ENCODE results near the gene TUBGCP6.

Gene TUBGCP6, protein sequence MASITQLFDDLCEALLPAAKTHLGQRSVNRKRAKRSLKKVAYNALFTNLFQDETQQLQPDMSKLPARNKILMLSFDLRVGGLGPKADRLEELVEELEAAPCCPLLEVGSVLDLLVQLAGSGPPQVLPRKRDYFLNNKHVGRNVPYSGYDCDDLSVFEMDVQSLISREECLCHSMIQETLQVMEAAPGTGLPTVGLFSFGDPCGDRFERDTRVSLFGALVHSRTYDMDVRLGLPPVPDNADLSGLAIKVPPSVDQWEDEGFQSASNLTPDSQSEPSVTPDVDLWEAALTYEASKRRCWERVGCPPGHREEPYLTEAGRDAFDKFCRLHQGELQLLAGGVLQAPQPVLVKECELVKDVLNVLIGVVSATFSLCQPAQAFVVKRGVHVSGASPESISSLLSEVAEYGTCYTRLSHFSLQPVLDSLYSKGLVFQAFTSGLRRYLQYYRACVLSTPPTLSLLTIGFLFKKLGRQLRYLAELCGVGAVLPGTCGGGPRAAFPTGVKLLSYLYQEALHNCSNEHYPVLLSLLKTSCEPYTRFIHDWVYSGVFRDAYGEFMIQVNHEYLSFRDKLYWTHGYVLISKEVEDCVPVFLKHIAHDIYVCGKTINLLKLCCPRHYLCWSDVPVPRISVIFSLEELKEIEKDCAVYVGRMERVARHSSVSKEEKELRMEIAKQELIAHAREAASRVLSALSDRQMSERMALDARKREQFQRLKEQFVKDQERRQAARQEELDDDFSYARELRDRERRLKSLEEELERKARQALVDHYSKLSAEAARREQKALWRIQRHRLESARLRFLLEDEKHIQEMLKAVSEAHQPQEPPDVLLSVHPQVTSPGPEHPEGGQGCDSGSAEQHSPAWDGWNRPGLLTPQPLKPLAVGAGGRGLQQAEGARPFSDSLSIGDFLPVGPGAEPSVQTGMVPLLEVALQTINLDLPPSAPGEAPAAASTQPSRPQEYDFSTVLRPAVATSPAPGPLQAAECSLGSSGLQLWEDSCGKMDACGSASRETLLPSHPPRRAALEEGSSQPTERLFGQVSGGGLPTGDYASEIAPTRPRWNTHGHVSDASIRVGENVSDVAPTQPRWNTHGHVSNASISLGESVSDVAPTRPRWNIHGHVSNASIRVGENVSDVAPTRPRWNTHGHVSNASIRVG (N-terminal part only)

DNA sequence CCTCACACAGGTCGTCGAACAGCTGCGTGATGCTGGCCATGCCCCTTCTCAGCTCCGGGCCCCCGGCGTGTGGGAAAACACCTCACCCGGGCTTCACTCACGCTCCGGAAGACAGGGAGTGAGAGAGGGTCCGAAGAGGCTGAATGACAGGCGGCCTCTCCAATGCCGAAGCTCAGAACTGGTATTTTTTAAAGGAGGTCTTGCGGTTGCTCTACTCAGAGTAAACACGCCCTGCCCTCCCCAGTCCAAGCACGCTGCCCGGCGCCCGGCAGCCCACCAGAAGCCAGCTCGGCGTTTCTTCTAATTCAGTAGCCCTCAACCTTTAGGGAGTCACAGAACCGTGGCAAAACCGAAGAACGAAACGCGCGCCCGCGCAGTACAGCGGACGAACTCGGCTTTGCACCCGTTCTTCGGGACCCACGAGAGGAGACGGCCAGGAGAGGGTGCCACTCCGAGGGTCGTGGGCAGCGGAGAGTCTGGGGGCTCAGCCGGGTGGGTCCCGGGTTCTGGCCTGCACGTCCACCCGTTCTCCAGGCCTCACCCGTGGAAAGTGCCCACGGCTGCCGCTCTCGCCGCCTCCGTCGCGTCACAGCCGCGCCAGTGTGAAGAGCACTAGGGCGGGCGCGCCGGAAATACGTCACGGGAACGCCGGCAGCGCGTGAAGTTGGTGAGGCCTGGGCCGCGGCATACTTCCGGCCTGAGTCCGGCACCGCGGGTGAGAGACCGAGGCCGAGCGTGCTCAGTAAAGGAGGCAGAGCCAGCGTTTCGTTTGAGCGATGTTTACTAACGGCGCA, at the start of gene TUBGCP6:
TSS of gene TUBGCP6 (minus strand) at position 604 of the 794 bp plus-strand sequence. CDS start at position 40, 564 bp downstream.
- DNase-seq (ENCODE audit: extremely low read depth in 1 of 2, low read depth in 1 of 2), result peak; percentile 72 to 92

DNA sequence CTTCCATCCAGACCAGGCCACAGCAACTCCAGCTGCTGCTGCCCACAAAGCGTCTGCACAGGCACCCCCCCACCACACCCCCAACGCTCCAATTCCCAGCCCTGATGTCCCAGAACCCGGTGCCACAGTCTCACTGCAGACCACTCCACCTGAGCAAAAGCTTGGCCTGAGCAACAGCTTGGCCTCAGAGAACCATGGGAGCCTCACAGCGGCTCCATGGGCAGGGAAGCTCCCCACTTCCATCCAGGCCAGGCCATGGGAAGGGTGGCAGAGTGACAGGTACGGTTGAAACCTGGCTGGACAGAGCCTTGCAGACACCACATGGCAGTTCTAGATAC, 49.5 kb upstream of the TUBGCP6 start:
- DNase-seq (ENCODE audit: extremely low read depth in 1 of 2, low read depth in 1 of 2), result no peak

DNA sequence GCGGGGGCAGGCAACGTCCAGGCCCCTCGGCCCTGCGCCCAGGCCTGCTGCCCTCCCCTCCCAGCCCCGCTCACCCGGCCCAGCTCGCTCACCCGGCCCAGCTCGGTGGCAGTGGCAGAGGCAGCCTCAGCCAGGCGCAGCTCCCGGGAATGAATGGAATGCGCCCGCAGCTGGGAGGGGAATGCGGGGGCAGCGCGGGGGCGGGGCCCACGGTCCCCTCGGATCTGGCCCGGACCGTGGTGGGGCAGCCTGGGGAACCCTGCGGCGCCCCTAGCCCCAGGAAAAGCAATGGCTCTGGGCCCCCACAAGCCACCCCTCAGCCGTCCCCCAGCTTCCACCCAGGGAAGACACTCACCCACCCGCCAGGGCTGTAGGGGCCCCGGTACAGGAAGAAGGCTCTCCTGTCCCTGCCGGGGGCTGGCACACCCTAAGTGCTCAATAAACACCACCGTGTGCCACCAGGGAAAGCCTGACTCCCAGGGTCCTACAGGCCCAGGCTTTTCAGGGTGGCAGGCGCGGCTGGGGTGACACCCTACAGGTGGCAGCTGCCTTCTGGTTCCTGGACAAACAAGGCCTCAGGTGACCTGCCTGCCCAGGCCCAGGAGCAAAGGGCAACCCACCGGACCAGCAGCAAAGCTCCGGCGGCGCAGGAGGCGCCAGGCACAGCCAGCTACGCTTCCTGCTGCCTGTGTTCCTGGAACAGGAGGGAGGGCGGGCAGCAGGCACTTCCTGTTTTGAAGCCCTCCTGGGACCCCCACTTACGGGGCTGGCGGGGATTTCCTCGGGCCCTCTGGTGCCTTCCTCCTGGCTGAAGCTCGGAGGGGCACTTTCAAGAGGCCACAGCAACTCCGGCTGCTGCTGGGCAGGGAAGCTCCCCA, 48.9 kb upstream of the TUBGCP6 start:
- DNase-seq (ENCODE audit: extremely low read depth in 1 of 2, low read depth in 1 of 2), result no peak

DNA sequence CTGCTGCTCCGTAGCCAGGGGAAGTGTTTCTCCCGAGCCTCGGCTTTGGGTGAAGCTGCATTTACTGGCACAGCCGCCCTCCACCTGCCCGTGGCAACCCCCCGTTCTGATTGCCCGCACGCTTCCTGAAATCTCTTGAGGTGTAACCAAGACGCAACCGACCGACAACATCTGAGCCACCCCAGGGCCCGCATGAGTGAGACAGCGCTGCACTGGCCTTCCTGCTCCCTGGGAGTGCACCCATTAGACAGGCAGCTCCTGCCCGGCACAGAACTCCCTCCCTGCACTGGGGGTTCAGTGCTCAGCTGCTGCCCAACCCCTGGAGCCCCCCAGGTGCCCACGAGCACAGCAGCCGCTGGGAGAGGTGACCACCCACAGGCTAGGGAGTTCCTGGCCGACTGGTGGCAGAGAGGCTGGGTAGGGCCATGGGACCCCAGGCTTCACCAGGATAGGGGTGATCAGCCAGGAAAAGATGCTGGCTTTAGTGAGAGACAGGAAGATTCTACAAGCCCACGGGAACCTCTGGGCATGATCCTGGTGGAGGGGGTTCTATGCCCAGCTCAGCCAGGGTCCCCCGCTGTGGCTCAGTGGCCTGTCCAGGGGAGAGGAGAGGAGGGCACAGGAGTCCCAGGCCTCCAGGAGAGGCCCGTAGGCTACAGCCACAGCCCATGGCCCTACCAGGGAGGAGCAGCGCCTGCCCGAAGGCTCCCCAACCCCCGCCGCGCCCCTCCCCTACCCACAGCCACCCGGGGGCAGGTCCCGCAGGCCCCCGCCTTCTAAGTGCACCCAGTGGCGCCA, 48.0 kb upstream of the TUBGCP6 start:
- DNase-seq (ENCODE audit: extremely low read depth in 1 of 2, low read depth in 1 of 2), result no peak

DNA sequence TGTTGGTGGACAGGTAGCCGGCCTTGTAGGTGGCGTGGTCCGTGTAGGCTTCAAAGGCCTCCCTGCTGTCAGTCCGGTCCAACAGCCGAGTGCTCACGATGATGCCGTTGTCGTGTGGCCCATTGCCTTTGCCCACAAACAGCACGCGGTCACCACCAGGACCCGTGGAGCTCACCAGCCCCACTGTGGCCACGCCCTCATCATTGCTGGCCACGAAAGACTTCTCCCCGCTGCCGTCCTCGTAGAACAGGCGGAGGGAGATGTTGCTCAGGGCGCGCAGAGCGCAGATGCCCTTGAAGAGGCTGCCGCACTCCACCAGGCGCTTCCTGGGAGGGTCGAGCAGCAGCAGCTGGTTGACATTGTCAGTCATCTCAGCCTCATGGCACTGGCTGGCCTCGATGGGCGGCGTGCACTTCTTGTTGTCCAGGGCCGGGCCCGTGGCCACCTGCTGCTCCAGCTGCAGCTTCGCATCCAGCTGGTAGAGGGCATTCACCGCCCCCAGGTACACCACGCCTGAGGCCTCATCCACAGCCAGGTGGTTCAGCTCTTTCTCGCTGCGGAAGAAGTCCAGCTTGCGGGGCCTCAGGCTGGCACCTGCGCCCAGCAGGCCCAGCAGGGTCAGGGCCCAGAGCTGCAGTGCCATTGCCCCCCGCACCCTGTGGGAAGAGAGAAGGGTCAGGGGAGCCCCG, 45.3 kb upstream of the TUBGCP6 start:
- no peak for DNase-seq (ENCODE audit: extremely low read depth in 1 of 2, low read depth in 1 of 2)

DNA sequence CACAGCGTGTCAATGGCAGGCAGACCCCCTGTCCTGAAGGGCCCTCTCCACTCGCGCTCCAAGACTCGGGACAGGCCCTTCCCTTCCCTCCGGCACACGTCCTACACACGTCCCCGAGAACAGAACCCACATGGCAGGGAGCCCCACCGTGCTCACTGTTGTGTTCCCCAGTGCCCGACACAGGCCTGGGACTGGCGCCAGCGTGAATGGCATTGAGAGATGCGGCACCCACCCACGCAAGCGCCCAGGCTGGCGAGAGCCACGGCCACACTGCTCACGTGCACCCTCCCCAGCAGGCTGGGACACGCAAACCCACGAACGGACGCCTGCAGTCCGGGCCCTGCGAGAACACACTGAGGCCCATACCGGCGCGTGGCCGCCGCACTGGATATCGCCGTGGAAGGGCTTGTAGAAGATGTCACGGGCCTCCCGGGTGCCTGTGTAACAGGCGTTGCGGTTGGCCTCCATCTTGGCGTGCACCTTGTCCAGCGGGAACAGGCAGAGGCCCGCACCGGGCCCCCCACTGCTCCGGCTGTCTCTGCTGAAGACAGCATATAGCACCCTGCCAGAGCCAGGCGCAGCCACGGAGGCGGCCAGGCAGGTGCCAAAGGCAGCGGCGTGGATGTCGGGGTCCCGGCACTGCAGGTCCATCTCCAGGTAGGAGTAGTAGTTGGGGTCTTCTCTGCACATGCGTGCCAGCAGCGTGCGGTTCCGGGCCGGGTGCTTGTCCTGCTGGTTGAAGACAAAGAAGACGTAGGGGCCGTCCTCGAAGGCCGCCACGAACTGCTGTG, 44.5 kb upstream of the TUBGCP6 start:
- no peak for DNase-seq (ENCODE audit: extremely low read depth in 1 of 2, low read depth in 1 of 2)

DNA sequence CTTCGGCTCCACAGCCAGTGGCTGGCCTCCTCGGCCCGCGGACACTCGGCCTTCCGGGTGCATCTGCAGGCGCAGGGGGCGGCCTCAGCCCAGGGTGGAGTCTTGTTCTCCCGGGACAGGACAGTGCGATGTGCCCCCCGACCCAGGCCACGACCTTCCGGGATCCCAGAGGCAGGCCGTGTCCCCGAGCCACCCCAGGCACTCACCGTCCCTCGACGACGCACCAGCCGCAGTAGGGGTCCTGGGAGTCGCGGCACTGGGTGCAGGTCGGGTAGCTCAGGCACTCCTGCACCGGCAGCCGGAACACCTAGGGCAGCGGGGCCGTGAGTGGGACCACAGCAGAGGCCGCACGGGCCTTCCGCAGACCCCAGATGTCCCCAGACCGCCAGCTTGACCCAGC, 42.9 kb upstream of the TUBGCP6 start:
- DNase-seq (ENCODE audit: extremely low read depth in 1 of 2, low read depth in 1 of 2), result no peak

DNA sequence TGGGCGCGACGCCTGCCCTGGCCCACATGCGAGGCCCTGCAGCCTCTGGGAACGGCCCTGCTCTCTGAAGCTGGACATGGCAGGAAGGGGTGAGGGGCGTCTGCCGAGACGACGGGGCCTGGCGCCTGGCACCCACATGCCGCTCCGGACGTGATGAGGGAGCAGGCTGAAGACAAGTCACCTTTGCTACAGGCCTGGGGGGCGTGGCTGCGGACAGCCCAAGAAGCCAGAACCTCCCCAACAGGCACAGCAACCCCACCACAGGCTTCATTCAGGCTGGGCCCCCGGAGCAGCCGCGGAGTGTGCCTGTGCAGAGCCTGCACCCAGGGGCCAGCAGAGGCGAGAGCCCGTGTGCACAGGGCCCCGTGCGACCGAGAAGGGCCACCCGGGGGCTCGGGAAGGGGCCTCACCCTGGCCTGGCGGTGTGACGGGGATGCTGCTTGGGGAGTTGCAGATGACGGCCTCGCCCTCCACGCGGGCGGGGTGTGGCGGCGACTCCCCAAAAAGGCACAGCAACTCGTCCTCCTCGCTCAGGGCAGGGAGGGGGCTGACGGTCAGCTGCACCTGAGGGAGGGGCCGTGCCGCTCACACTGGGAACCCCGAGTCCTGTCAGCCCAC, 42.0 kb upstream of the TUBGCP6 start:
- DNase-seq (ENCODE audit: extremely low read depth in 1 of 2, low read depth in 1 of 2), result no peak

DNA sequence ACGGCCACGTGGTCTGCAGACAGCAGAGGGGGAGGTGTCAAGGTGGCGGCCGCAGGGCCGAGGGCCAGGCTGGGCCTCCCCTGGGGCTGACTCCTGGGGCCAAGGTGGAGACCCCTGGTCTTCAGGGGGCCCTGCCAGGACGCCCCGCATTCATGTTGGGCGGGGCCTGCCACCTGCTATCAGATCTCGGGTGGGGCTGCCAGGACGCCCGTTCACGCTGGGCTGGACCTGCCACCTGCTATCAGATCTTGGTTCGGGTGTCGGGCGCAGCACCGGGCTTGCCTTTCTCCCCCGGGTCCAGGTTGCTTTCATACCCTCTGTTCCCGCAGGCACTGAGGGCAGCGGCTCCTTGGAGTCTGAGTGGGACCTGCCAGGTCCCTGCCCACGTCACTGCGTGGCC, 41.5 kb upstream of the TUBGCP6 start:
- no peak for DNase-seq (ENCODE audit: extremely low read depth in 1 of 2, low read depth in 1 of 2)

DNA sequence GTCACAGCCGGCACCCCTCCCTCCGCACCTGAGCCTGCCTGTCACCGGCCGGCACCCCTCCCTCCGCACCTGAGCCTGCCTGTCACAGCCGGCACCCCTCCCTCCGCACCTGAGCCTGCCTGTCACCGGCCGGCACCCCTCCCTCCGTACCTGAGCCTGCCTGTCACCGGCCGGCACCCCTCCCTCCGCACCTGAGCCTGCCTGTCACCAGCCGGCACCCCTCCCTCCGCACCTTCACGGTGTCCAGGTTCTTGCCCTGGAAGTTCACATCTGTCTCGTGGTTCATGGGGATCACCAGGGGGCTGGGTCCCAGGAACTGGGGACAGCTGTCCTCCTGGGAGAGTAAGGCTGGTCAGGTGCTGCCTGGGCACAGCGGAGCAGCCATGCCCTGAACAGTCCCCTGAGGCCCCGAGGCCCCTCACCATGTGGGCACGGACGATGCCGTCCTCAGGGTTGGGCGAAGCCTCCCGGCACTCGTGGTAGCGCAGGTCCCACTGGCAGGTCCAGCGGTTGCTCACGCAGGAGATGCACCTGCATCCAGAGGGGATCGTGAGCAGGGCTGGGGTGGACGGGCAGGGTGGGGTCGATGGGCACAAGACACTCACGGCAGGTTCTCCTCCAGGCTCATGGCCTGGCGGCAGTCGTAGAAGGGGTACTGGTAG, 40.9 kb upstream of the TUBGCP6 start:
- no peak for DNase-seq (ENCODE audit: extremely low read depth in 1 of 2, low read depth in 1 of 2)

DNA sequence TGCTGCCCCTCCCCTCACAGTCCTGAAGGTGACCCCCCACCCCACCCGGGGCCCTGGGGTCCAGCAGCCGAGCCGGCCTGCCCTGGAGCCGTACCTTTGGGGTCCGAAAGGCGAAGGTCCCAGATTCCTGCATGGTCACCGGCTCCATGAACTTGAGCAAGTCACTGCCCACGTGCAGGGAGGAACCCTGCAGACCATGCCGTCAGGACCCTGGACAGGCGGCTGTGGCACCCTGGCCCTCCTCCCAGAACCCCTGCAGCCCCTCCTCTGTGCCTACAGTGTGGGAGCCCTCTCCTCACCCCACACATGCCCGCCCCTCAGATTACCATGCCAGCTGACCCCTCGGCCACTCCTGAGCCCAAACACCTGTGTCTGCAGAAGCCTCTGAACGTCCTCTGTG, 39.7 kb upstream of the TUBGCP6 start:
- DNase-seq (ENCODE audit: extremely low read depth in 1 of 2, low read depth in 1 of 2), result no peak

DNA sequence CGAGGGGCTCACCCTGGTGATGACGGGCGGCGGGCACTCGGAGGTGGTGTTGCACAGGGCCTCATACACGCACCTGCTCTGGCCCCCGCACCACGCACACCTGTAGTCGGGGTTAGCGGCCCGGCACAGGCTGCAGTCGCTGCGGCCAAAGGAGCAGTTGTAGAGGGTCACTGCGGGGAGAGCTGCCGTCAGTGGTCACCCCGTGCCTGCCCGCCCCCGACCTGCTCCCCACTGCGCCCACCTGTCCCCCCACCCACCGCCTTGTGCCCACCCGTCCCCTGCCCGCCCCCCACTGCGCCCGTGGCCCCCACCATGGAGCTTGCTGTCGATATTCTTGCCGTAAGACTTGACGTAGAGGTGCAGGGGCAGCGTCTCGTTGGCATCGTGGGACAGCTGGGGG, 39.0 kb upstream of the TUBGCP6 start:
- no peak for DNase-seq (ENCODE audit: extremely low read depth in 1 of 2, low read depth in 1 of 2)

DNA sequence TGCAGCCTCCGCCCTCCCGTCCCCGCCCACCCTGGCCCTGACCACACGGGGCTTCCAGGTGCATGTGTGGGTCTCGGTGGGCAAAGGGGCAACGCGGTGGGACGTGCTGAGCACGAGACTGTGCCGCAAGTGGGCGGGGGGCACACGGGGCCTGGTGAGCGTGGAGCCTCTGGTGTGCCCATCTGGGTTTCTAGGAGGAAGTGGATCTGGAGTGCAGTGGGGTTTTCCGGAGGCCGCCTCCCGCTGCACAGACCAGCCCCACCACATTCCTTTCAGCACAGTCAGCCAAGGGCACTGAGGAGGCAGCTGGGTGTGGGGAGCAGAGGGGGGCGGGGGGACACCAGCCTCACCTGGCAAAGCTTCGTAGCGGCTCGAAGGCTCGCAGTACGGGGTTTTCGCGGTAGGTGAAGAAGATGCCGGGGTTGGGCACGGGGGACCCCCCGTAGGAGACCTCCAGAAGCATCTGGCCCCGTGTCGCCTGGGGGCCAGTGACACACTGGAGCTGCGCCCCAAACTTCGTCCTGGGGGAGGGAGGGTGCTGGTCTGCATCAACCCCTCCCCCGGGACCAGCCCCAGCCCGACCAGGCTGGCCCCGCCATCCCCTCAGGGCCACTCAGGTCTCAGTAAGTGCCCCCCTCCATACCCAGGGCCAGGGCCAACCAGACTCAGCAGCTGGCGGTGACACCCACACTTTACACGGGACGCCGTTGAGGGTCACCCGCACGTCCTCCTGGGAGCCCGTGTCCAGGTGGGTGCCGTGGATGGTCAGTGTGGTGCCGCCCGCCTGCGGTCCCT, 37.7 kb upstream of the TUBGCP6 start:
- DNase-seq (ENCODE audit: extremely low read depth in 1 of 2, low read depth in 1 of 2), result no peak

DNA sequence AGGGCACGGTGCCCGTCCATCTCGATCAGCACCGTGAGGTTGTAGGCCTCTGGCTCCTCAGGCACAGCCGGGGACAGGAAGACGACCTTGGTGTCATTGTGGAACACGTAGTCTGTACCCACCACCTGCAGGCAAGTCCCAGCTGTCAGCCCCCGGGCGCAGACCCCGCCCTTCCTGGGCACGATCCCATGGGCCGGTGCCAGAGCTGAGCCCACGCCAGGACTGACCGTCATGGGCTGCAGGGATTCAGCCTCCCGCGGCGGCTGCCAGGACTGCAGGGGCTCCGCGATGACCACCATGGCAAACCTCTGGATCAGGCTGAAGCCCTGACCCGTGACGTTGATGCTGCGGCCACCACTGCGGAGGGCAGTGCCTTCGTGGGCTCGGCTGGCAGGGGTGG, 37.1 kb upstream of the TUBGCP6 start:
- no peak for DNase-seq (ENCODE audit: extremely low read depth in 1 of 2, low read depth in 1 of 2)

DNA sequence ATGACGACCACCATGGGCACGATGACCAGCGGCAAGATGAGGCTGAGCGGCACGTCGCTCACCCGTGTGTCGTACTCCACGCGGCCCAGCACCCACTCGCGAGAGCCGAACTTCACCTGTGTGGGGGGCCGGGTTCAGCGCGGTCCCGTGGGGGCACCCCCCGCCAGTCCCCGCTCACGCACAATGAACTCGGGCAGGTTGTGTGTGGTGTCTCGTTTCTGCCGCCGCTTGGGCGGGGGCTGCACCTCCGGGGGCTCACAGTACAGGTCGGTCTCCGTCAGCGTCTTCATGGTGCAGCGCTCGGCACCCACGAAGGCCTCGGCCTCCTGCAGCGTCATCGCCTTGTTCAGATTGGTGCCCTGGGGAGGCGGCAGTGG, 36.5 kb upstream of the TUBGCP6 start:
- no peak for DNase-seq (ENCODE audit: extremely low read depth in 1 of 2, low read depth in 1 of 2)
